Tibial nerve (tissue), 4 donors: ENCODE data around the gene IL10RA.

ENCODE experiments used
- CTCF ChIP-seq, 5 experiments: fragments of 200-600 bp in 3 of 5; fragments of 450-650 bp in 2 of 5; sonication (generic) in 3 of 5; IDR thresholded peaks; one replicate each; pipeline ENCODE4 v1.5.1; 2016 to 2019; ENCODE audit warnings: antibody characterized with exemption in 5 of 5, mild to moderate bottlenecking in 3 of 5, moderate library complexity in 2 of 5
- EP300 ChIP-seq, 2 donors: sonication (generic); formaldehyde crosslinking; IDR thresholded peaks; one replicate each; pipeline ENCODE4 v1.6.1; 2017; ENCODE audit warnings: antibody characterized with exemption in 2 of 2, mild to moderate bottlenecking in 1 of 2

GRCh38 chr11:118042796-118043195, 56.6 kb downstream of the IL10RA start:
- TF ChIP-seq CTCF (IDR thresholded peaks at IDR 0.05): no peak
- no peak for TF ChIP-seq EP300 (IDR thresholded peaks at IDR 0.05)
